ENCODE data around the gene HNRNPR. TPM values are rescaled to one million over a fixed set of nuclear protein-coding genes. Genes with fewer than 3 reads are reported as not detected.

HNRNPR gene
- 10 to 100 TPM; 40.5 to 51.6 TPM for total RNA-seq

DNA sequence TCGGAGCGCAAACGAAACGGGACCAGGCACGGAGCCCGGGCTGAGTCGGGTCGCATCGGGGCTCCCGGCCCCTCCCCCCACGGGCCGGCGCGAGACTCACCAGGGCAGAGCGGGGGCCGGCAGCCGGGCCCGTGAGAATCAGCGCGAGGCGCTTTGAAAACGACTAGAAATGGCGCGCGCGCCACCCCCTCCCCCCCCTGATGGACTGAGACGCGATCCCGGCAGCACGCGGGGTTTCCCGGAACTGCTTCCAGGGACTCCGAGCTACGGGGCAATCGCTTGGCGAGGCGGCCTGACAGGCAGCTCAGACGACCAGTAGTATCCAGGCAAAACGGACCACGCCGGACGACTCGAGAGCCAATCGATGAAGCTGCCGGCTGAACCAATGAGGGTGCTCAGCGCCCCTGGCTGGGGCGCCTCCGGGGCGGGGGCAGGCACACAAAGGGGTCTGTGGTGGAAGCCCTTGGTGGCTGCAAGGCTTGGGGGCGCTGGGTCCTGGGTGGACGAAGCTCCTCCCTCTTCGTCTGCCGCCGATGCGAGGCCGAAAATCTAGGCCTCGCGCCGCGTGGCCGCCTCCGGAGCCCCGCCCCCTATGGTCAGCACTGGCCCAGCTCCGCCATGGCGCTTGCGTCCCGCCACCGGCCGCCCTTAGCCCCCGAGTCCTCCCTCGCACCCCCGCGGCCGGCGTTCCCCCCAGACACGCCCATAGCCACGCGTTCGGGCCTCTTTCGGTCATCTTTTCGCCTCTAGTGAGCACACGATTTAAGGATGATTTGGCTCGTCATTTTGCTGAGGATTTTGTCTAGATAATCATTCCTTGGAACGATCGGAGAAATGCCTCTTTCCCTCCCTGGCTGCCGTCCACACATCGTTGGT lies at the start of gene HNRNPR:
Gene HNRNPR (minus strand): TSS at position 174 of the 876 bp plus-strand sequence. CDS start 3,276 bp downstream, outside the sequence.
- Histone ChIP-seq H3K27ac (peak within 1 kb of the TSS; percentile 96 to 97), H3K36me3 (no peaks in the 10 kb centered on the region), H3K27me3 (no peaks in the 10 kb centered on the region), H3K9me3 (no peaks in the 10 kb centered on the region), H3K4me1 (peaks cover 0 to 45% of the 10 kb centered on the region in 2 donors), H3K4me3 (peak within 1 kb of the TSS; percentile 86 to 90)
- TF ChIP-seq, protein P1, sequence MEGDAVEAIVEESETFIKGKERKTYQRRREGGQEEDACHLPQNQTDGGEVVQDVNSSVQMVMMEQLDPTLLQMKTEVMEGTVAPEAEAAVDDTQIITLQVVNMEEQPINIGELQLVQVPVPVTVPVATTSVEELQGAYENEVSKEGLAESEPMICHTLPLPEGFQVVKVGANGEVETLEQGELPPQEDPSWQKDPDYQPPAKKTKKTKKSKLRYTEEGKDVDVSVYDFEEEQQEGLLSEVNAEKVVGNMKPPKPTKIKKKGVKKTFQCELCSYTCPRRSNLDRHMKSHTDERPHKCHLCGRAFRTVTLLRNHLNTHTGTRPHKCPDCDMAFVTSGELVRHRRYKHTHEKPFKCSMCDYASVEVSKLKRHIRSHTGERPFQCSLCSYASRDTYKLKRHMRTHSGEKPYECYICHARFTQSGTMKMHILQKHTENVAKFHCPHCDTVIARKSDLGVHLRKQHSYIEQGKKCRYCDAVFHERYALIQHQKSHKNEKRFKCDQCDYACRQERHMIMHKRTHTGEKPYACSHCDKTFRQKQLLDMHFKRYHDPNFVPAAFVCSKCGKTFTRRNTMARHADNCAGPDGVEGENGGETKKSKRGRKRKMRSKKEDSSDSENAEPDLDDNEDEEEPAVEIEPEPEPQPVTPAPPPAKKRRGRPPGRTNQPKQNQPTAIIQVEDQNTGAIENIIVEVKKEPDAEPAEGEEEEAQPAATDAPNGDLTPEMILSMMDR (IDR thresholded peaks at IDR 0.05): peak; percentile 14 to 45
- peak; percentile 100 for DNase-seq (ENCODE audit: low spot score)

DNA sequence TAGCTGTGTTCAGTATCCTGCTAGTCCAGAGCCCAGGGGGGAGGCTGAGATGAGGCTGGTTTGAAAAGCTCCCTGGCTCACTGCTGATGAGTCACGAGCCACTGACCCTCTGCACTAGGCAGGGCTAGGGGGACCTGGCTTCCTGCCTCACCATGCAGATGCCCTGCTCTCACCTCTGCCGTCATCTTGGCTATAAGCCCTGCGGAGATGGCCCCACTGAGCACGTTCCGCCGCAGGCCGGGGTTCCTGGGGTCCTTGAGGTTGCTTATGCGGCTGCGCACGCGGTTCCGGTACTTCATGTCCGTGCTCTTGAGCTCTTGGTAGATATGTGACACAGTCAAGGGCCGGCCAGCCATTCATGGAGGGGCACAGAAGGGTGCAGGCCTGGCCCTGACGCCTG lies 49.6 kb upstream of the HNRNPR start:
- TF ChIP-seq, protein P1 (IDR thresholded peaks at IDR 0.05): no peak
- no peaks in the 10 kb centered on the region for H3K9me3 ChIP-seq
- H3K27ac ChIP-seq: peak overlapping the region; percentile 75 to 82
- H3K36me3 ChIP-seq: no peaks in the 10 kb centered on the region
- no peaks in the 10 kb centered on the region for H3K27me3 ChIP-seq
- no peak overlapping the region for H3K4me3 ChIP-seq
- peaks cover 0 to 30% of the 10 kb centered on the region in 2 donors for H3K4me1 ChIP-seq
- DNase-seq (ENCODE audit: low spot score): peak; percentile 73

DNA sequence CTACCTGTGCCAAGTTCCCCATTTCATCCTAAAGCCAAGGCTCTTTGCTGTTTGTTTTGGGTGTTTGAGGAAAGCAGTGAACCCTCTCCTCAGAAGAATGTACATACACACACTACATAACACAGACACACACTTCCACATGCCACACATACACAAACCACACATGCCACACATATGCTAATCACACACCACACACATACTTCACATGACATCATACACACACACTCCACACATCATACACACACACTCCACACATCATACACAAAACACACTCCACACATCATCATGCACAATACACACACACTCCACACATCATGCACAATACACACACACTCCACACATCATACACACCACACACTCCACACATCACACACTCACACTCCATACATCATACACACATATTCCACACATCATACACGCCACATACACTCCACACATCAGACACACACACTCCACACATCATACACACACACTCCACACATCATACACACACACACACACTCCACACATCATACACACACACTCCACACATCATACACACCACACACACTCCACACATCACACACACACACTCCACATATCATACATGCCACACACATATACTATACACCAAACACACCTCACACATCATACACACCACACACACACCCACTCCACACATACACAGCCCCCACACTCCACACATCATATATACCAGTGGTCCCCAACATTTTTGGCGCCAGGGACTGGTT lies 48.2 kb upstream of the HNRNPR start:
- TF ChIP-seq, protein P1 (IDR thresholded peaks at IDR 0.05): no peak
- H3K4me3 ChIP-seq: no peak overlapping the region
- no peak for DNase-seq (ENCODE audit: low spot score)
- H3K9me3 ChIP-seq: no peaks in the 10 kb centered on the region
- H3K27me3 ChIP-seq: no peaks in the 10 kb centered on the region
- no peaks in the 10 kb centered on the region for H3K36me3 ChIP-seq
- no peak overlapping the region for H3K27ac ChIP-seq
- H3K4me1 ChIP-seq: peaks cover 0 to 30% of the 10 kb centered on the region in 2 donors

DNA sequence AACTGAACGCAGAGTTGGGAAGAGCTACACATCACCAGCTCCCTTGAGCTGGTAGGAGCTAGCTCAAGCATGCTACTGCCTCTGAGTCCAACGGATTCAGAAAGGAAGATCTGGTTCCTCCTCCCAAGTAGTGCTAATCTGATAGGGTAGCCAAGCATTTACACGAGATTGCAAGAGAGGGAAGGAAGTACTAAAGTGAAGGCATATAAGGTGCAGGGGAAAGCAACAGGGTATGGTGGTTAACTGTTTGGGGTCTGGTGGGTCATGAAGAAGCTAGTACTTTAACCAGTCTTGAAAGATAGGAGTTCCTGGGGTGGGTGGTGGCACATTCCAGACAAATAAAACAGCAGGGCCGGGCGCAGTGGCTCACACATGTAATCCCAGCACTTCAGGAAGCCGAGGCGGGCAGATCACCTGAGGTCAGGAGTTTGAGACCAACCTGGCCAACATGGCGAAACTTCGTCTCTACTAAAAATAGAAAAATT lies 45.8 kb upstream of the HNRNPR start:
- TF ChIP-seq, protein P1 (IDR thresholded peaks at IDR 0.05): no peak
- Histone ChIP-seq H3K27ac (no peak overlapping the region), H3K4me3 (no peak overlapping the region), H3K36me3 (no peaks in the 10 kb centered on the region), H3K27me3 (no peaks in the 10 kb centered on the region), H3K9me3 (no peaks in the 10 kb centered on the region), H3K4me1 (peaks cover 0 to 21% of the 10 kb centered on the region in 2 donors)
- no peak for DNase-seq (ENCODE audit: low spot score)

DNA sequence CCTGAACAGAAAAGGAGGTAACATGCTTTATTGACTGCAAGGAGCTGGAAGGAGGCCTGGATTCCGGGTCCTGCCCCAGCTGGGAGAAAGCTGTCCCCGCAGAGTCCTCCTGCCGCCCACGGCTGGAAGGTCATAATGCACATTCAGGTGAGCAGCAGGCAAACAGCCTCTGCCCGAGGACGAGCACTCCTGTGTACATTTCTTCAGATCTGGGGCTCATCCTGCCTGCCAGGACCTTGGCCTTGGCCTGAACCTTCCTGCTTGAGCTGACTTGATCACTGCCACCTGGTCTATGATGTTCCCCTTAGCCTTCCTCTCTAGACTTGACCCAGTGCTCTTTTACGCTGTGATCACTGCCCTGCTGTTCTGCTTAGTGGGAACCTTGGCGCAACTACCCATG lies 43.4 kb upstream of the HNRNPR start:
- DNase-seq (ENCODE audit: low spot score): no peak
- Histone ChIP-seq H3K4me1 (peaks cover 0 to 9% of the 10 kb centered on the region in 2 donors), H3K27me3 (no peaks in the 10 kb centered on the region), H3K36me3 (no peaks in the 10 kb centered on the region), H3K9me3 (no peaks in the 10 kb centered on the region), H3K27ac (no peak overlapping the region), H3K4me3 (no peak overlapping the region)
- TF ChIP-seq, protein P1 (IDR thresholded peaks at IDR 0.05): no peak

All from right atrium auricular region (tissue), 2 donors.